Stimulated activated CD4-positive, alpha-beta T cell treated with anti-CD3 and anti-CD28 coated beads, Interleukin-2, amount 100 ng/mL, for 4 hours (primary cell): ENCODE data around the gene RNF38.

Experiments
- DNase-seq: peaks from one replicate; pipeline ENCODE4 v3.0.0-alpha.2; 2020; ENCODE audit warnings: low read depth

The RNF38 gene

DNA sequence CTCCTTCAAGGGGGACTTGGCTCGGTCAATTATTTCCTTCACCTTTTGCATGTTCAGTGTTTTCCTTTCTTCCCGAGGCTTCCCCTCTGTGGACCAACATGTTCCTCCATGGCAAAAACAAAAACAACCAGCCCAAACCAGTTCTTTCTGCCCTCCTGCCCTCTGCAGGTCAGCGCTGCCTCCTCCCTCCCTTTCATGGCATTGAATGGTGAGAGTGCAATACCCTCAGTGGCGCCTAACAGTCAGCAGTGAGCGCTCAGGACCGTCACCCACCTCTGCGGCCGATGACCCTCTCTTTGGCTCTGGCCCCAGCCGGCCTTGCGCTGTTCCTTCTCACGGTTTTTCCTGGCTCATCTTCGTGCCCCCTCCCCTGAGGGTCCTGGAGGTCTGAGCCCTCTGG is 107.4 kb downstream of the RNF38 start:
- DNase-seq = no peak

GRCh38 chr9:36290996-36291395 is 109.1 kb downstream of the RNF38 start:
- DNase-seq = no peak

- DNase-seq = no peak
These were observed 110.1 kb downstream of the RNF38 start for GRCh38 chr9:36289836-36290435.

DNA sequence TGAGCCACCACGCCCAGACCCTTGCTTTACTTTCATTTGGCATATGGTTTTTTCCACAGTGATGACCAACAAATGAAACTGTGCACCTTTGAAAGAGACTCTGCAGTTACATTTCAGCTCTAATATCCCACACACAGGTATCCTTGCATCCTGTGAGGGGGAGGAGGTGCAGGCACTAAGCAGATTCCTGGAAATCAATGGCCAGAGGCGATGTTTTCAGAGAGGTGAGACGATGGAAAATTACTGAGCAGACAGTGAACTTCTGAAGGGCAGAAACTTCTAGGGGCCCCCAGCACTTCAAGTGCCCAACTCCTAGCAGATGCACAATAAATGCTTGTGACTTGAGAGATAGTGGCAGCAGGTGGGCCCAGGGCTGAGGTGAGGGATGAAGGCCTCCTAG is 112.0 kb downstream of the RNF38 start:
- no peak for DNase-seq
